Common myeloid progenitor, CD34-positive (primary cell): Measurements from ENCODE around the gene EPRS1.

Source experiments
- CTCF ChIA-PET: fragments of 350-600 bp; sonication (Branson Sonifier 250); formaldehyde crosslinking; loops from one replicate; lab custom pipeline; 2021; ENCODE audit warnings: antibody characterized with exemption; lab: Charles Lee
- POLR2A ChIA-PET: fragments of 350-600 bp; sonication (Branson Sonifier 250); formaldehyde crosslinking; loops from one replicate; lab custom pipeline; 2021; ENCODE audit warnings: antibody characterized with exemption; lab: Charles Lee
- DNase-seq, 3 donors: peaks; one replicate each; pipeline versions ENCODE4 v3.0.0 to v3.0.0-alpha.2; 2013
- H3K27ac ChIP-seq, 2 experiments: 1 replicate in 1 of 2; 2 replicates in 1 of 2; pipeline ENCODE4 v1.7.0; 2013; ENCODE audit warnings: inconsistent platforms in 2 of 2, low read length in 2 of 2, mild to moderate bottlenecking in 2 of 2, low read depth in 1 of 2, moderate library complexity in 1 of 2; ENCODE audit not compliant: severe bottlenecking in 2 of 2, insufficient read depth in 1 of 2, poor library complexity in 1 of 2
- H3K27me3 ChIP-seq, 5 experiments: replicated peaks in 2 of 5; 1 replicate in 3 of 5; 2 replicates in 2 of 5; pipeline versions ENCODE4 v1.6.1 to v1.7.0; 2013; ENCODE audit warnings: low read length in 4 of 5, mild to moderate bottlenecking in 2 of 5, moderate library complexity in 2 of 5, inconsistent platforms in 1 of 5; ENCODE audit not compliant: insufficient read depth in 5 of 5, control insufficient read depth in 4 of 5
- H3K36me3 ChIP-seq, 4 experiments: 1 replicate in 2 of 4; 2 replicates in 2 of 4; pipeline versions ENCODE4 v1.6.1 to v1.7.0; 2013; ENCODE audit warnings: low read length in 3 of 4, control low read depth in 1 of 4, mild to moderate bottlenecking in 1 of 4; ENCODE audit not compliant: control insufficient read depth in 4 of 4, insufficient read depth in 4 of 4
- H3K4me1 ChIP-seq, 4 experiments: 1 replicate in 3 of 4; 2 replicates in 1 of 4; pipeline versions ENCODE4 v1.6.1 to v1.7.1; 2013; ENCODE audit warnings: low read length in 3 of 4, mild to moderate bottlenecking in 3 of 4, control low read depth in 1 of 4, inconsistent platforms in 1 of 4, moderate library complexity in 1 of 4; ENCODE audit not compliant: control insufficient read depth in 4 of 4, insufficient read depth in 4 of 4; ENCODE audit errors: control extremely low read depth in 1 of 4
- H3K4me3 ChIP-seq, 7 experiments: 1 replicate in 4 of 7; 2 replicates in 3 of 7; pipeline versions ENCODE4 v1.5.1 to v1.7.0; 2013; ENCODE audit warnings: mild to moderate bottlenecking in 7 of 7, low read length in 6 of 7, moderate library complexity in 6 of 7, inconsistent platforms in 2 of 7, low read depth in 2 of 7, control low read depth in 1 of 7; ENCODE audit not compliant: insufficient read depth in 4 of 7, control insufficient read depth in 1 of 7; ENCODE audit errors: extremely low read depth in 1 of 7
- H3K9me3 ChIP-seq, 5 experiments: 1 replicate in 4 of 5; 2 replicates in 1 of 5; pipeline versions ENCODE4 v1.6.1 to v1.7.1; 2013; ENCODE audit warnings: low read length in 4 of 5, mild to moderate bottlenecking in 2 of 5, inconsistent platforms in 1 of 5, low read depth in 1 of 5, moderate library complexity in 1 of 5; ENCODE audit not compliant: control insufficient read depth in 4 of 5, insufficient read depth in 2 of 5; ENCODE audit errors: control extremely low read depth in 1 of 5
- WGBS: methylation state at CpG from one replicate; pipeline ENCODE4 v1.1.5; 2013; ENCODE audit not compliant: insufficient coverage; 5-methylcytosine and 5-hydroxymethylcytosine counted together

Gene EPRS1

GRCh38 chr1:219999821-220000220 lies 46.5 kb downstream of the EPRS1 start:
- no peak for DNase-seq
- ChIA-PET CTCF (interaction anchor here (1.8 to 3.0 kb wide), 2 partner anchors 10 to 11 kb away, joined by 6 to 15 read pairs; no protein-coding TSS in a partner anchor), POLR2A (no interaction called here)
- no peak overlapping the region for H3K4me3 ChIP-seq
- no peaks in the 10 kb centered on the region for H3K27me3 ChIP-seq
- no peaks in the 10 kb centered on the region for H3K9me3 ChIP-seq
- no CpG with 5 or more reads among the region's 4 CpGs for WGBS
- no peak overlapping the region for H3K27ac ChIP-seq
- H3K4me1 ChIP-seq: no peaks in the 10 kb centered on the region
- peaks cover 15 to 72% (median 40%) of the 10 kb centered on the region in 4 experiments for H3K36me3 ChIP-seq
